ENCODE data around the gene NEDD9.

GRCh38 chr6:11223286-11223864 lies 9.1 kb downstream of the NEDD9 start:
- TF ChIP-seq CTCF (IDR thresholded peaks at IDR 0.05) (no peak), TCF7L2 (IDR thresholded peaks at IDR 0.05; ENCODE audit: low read depth, low read length) (no peak), REST (IDR thresholded peaks at IDR 0.05; ENCODE audit: insufficient read depth in 1 of 2, low read depth in 2 of 2, low read length in 1 of 2) (no peak), SIN3A (IDR thresholded peaks at IDR 0.05; ENCODE audit: borderline replicate concordance, insufficient read depth, low read depth, low read length) (no peak), POLR2AphosphoS5 (IDR thresholded peaks at IDR 0.05; ENCODE audit: low read depth, low read length) (no peak)
